ENCODE results near the gene GPC6. TPM values are rescaled to one million over a fixed set of nuclear protein-coding genes. Genes with fewer than 3 reads are reported as not detected.

Gene GPC6
- total and polyA plus RNA-seq, 2 donors (not counting 3 experiments of a cell fraction or from before 2014, with no cell fraction given), result 0.01 TPM; not detected in 1

DNA sequence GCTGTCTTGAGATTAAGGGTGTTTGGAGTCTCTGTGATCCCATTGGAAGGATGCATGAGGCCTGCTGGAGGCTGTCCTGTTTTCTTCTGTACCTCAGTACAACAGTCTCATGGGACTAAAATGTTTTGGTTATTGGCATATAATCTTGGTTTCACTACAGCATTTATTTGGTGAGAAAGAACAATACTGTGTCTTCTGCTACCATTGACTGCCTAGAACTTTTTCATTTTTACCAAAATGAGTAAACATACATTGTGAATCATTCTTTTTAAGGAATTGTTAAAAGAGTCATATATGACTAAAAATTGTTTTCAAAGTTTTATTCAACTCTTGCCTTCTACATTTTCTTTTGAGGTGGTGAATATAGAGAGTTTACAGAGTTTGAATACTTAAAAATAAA is 459.8 kb downstream of the GPC6 start:
- BruUV-seq (replicated peaks), result no TSS peak

GRCh38 chr13:93687261-93687660 is 460.7 kb downstream of the GPC6 start:
- Histone ChIP-seq H3K4me2 (ENCODE audit: insufficient read depth, low read length) (no peak overlapping the region), H3K27me3 (ENCODE audit: control insufficient read depth in 2 of 2, insufficient read depth in 2 of 2, low read length in 2 of 2) (no peaks in the 10 kb centered on the region), H2AFZ (ENCODE audit: low read depth, low read length) (no peak overlapping the region), H3K79me2 (ENCODE audit: control insufficient read depth, insufficient read depth, low read length) (no peaks in the 10 kb centered on the region), H4K20me1 (replicated peaks; ENCODE audit: control insufficient read depth, extremely low read depth, insufficient read depth, low read length) (no peaks in the 10 kb centered on the region), H3K9ac (replicated peaks; ENCODE audit: extremely low read depth, insufficient read depth, low read length) (no peak overlapping the region), H3K9me3 (replicated peaks; ENCODE audit: control insufficient read depth, insufficient read depth, low read length) (peaks cover 4% of the 10 kb centered on the region), H3K4me3 (replicated peaks in 1 of 3; ENCODE audit: insufficient read depth in 1 of 3, low read depth in 1 of 3, low read length in 3 of 3) (no peak overlapping the region), H3K4me1 (ENCODE audit: control insufficient read depth, extremely low read depth, insufficient read depth, low read length) (no peaks in the 10 kb centered on the region), H3K9me1 (replicated peaks; ENCODE audit: control insufficient read depth, extremely low read depth, insufficient read depth, low read length) (no peaks in the 10 kb centered on the region), H3K36me3 (ENCODE audit: control insufficient read depth in 2 of 2, extremely low read depth in 1 of 2, insufficient read depth in 2 of 2, low read length in 2 of 2) (no peaks in the 10 kb centered on the region), H3K27ac (ENCODE audit: insufficient read depth, low read depth, low read length) (no peak overlapping the region)
- dilution Hi-C loops (cut with MboI; ENCODE audit: extremely low pct_ligation_motif_present, low sequenced_read_pairs) (no loop called here), intact Hi-C loops (cut with micrococcal nuclease) (no loop called here)
- BruUV-seq (replicated peaks), result no TSS peak
- DNase-seq (ENCODE audit: low read depth, low spot score) (no peak), FAIRE-seq (no peak)
- ChIA-PET CTCF (no interaction called here), POLR2A (no interaction called here)
- no peak for TF ChIP-seq POLR2AphosphoS5 (IDR thresholded peaks at IDR 0.05; ENCODE audit: insufficient read depth, low read depth, low read length)
- TF ChIP-seq JUN (IDR thresholded peaks at IDR 0.05; ENCODE audit: borderline replicate concordance, insufficient read depth, insufficient read length, low read depth), result no peak
- TF ChIP-seq, protein P1, sequence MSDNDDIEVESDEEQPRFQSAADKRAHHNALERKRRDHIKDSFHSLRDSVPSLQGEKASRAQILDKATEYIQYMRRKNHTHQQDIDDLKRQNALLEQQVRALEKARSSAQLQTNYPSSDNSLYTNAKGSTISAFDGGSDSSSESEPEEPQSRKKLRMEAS (IDR thresholded peaks at IDR 0.05; ENCODE audit: insufficient read depth, insufficient read length), result no peak
- TF ChIP-seq EZH2 (IDR thresholded peaks at IDR 0.05; ENCODE audit: borderline replicate concordance, low read depth, low read length, severe bottlenecking), result no peak
- TF ChIP-seq MYC (IDR thresholded peaks at IDR 0.05; ENCODE audit: low read depth, low read length), result no peak
- no peak for TF ChIP-seq POLR2A (IDR thresholded peaks at IDR 0.05; ENCODE audit: low read depth, low read length)
- TF ChIP-seq GATA2 (IDR thresholded peaks at IDR 0.05; ENCODE audit: insufficient read depth, insufficient read length, low read depth, low read length), result no peak
- TF ChIP-seq, protein P2, sequence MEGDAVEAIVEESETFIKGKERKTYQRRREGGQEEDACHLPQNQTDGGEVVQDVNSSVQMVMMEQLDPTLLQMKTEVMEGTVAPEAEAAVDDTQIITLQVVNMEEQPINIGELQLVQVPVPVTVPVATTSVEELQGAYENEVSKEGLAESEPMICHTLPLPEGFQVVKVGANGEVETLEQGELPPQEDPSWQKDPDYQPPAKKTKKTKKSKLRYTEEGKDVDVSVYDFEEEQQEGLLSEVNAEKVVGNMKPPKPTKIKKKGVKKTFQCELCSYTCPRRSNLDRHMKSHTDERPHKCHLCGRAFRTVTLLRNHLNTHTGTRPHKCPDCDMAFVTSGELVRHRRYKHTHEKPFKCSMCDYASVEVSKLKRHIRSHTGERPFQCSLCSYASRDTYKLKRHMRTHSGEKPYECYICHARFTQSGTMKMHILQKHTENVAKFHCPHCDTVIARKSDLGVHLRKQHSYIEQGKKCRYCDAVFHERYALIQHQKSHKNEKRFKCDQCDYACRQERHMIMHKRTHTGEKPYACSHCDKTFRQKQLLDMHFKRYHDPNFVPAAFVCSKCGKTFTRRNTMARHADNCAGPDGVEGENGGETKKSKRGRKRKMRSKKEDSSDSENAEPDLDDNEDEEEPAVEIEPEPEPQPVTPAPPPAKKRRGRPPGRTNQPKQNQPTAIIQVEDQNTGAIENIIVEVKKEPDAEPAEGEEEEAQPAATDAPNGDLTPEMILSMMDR (IDR thresholded peaks at IDR 0.05; ENCODE audit: extremely low read depth in 1 of 2, insufficient read depth in 1 of 2, low read depth in 1 of 2, low read length in 2 of 2), result no peak
- no peak for TF ChIP-seq FOS (IDR thresholded peaks at IDR 0.05; ENCODE audit: borderline replicate concordance, insufficient read depth, low read length)

More for the DNA sequence above, 459.8 kb downstream of the GPC6 start:
- Histone ChIP-seq H3K79me2 (ENCODE audit: control insufficient read depth, insufficient read depth, low read length) (no peaks in the 10 kb centered on the region), H3K27me3 (ENCODE audit: control insufficient read depth in 2 of 2, insufficient read depth in 2 of 2, low read length in 2 of 2) (no peaks in the 10 kb centered on the region), H3K27ac (ENCODE audit: insufficient read depth, low read depth, low read length) (no peak overlapping the region), H3K4me1 (ENCODE audit: control insufficient read depth, extremely low read depth, insufficient read depth, low read length) (no peaks in the 10 kb centered on the region), H3K9ac (replicated peaks; ENCODE audit: extremely low read depth, insufficient read depth, low read length) (no peak overlapping the region), H3K4me3 (replicated peaks in 1 of 3; ENCODE audit: insufficient read depth in 1 of 3, low read depth in 1 of 3, low read length in 3 of 3) (no peak overlapping the region), H3K4me2 (ENCODE audit: insufficient read depth, low read length) (no peak overlapping the region), H3K9me3 (replicated peaks; ENCODE audit: control insufficient read depth, insufficient read depth, low read length) (peaks cover 4% of the 10 kb centered on the region), H3K9me1 (replicated peaks; ENCODE audit: control insufficient read depth, extremely low read depth, insufficient read depth, low read length) (no peaks in the 10 kb centered on the region), H3K36me3 (ENCODE audit: control insufficient read depth in 2 of 2, extremely low read depth in 1 of 2, insufficient read depth in 2 of 2, low read length in 2 of 2) (no peaks in the 10 kb centered on the region), H2AFZ (ENCODE audit: low read depth, low read length) (no peak overlapping the region), H4K20me1 (replicated peaks; ENCODE audit: control insufficient read depth, extremely low read depth, insufficient read depth, low read length) (no peaks in the 10 kb centered on the region)
- dilution Hi-C loops (cut with MboI; ENCODE audit: extremely low pct_ligation_motif_present, low sequenced_read_pairs), result no loop called here
- POLR2A ChIA-PET, result no interaction called here
- FAIRE-seq (no peak), DNase-seq (ENCODE audit: low read depth, low spot score) (no peak)
- CTCF ChIA-PET, result no interaction called here
- intact Hi-C loops (cut with micrococcal nuclease), result no loop called here
- TF ChIP-seq FOS (IDR thresholded peaks at IDR 0.05; ENCODE audit: borderline replicate concordance, insufficient read depth, low read length), result no peak

Measured in endothelial cell of umbilical vein (primary cell).